GM21515 (cell line): ENCODE results near the gene PTPN14.

ENCODE experiments used
- ATAC-seq: cut with Tn5 transposase; IDR thresholded peaks from one replicate; pipeline ENCODE4 v1.9.1; 2021; ENCODE audit not compliant: unreplicated experiment

The PTPN14 gene

GRCh38 chr1:214341932-214342331 lies 209.5 kb downstream of the PTPN14 start:
- ATAC-seq: no peak

- no peak for ATAC-seq
Observed at GRCh38 chr1:214341459-214341858, 209.9 kb downstream of the PTPN14 start.

GRCh38 chr1:214338212-214338611 lies 213.2 kb downstream of the PTPN14 start:
- ATAC-seq: no peak

- no peak for ATAC-seq
Observed at GRCh38 chr1:214337511-214337910, 213.9 kb downstream of the PTPN14 start.

GRCh38 chr1:214337015-214337414 lies 214.4 kb downstream of the PTPN14 start:
- ATAC-seq: no peak

- ATAC-seq: no peak
Observed at GRCh38 chr1:214335567-214335966, 215.8 kb downstream of the PTPN14 start.

GRCh38 chr1:214332946-214333798 lies 218.2 kb downstream of the PTPN14 start:
- ATAC-seq: peak; percentile 41

GRCh38 chr1:214331827-214332423 lies 219.5 kb downstream of the PTPN14 start:
- no peak for ATAC-seq

GRCh38 chr1:214331180-214331579 lies 220.2 kb downstream of the PTPN14 start:
- no peak for ATAC-seq

- no peak for ATAC-seq
Observed at GRCh38 chr1:214330715-214331114, 220.7 kb downstream of the PTPN14 start.

- no peak for ATAC-seq
Observed at GRCh38 chr1:214330222-214330621, 221.2 kb downstream of the PTPN14 start.

- no peak for ATAC-seq
Observed at GRCh38 chr1:214329470-214330220, 221.8 kb downstream of the PTPN14 start.

- ATAC-seq: peak; percentile 93
Observed at GRCh38 chr1:214328770-214329469, 222.5 kb downstream of the PTPN14 start.

GRCh38 chr1:214327514-214327913 lies 223.9 kb downstream of the PTPN14 start:
- no peak for ATAC-seq

GRCh38 chr1:214326406-214326805 lies 225.0 kb downstream of the PTPN14 start:
- ATAC-seq: no peak

GRCh38 chr1:214324896-214325800 lies 226.3 kb downstream of the PTPN14 start:
- no peak for ATAC-seq

- peak; percentile 75 for ATAC-seq
Observed at GRCh38 chr1:214321705-214322453, 229.5 kb downstream of the PTPN14 start.

GRCh38 chr1:214319938-214320337 lies 231.5 kb downstream of the PTPN14 start:
- no peak for ATAC-seq

GRCh38 chr1:214318956-214319736 lies 232.3 kb downstream of the PTPN14 start:
- no peak for ATAC-seq
